Measurements from ENCODE around the gene TIMM17A. TPM values are rescaled to one million over a fixed set of nuclear protein-coding genes. Genes with fewer than 3 reads are reported as not detected.

The TIMM17A gene
- total and polyA plus RNA-seq, 2 of the 4 experiments (the other 2 are of a cell fraction) = 80.4 to 87.3 TPM

DNA sequence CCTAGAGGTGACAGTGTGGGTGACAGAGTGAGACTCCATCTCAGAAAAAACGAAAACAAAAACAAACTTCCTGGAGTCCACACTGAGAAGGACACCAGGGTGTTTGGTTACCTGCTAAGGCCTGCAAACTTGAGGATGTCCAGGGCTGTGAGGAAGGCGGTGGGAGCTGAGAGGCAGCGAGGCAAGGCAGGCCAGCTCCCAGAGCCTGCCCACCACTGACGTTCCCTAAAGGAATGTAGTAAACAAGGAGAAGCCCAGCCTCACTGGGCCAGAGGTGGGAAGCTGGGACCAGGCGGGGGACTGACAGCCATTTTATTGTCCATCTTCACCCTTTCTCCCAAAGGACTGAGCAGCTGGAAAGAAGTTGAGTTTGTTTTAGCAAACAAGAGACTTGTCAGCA, 42.5 kb upstream of the TIMM17A start (continued):
- TF ChIP-seq FOS (IDR thresholded peaks at IDR 0.05; ENCODE audit: low read depth, low read length) (no peak), RCOR1 (IDR thresholded peaks at IDR 0.05; ENCODE audit: insufficient replicate concordance, low read length) (no peak)

DNA sequence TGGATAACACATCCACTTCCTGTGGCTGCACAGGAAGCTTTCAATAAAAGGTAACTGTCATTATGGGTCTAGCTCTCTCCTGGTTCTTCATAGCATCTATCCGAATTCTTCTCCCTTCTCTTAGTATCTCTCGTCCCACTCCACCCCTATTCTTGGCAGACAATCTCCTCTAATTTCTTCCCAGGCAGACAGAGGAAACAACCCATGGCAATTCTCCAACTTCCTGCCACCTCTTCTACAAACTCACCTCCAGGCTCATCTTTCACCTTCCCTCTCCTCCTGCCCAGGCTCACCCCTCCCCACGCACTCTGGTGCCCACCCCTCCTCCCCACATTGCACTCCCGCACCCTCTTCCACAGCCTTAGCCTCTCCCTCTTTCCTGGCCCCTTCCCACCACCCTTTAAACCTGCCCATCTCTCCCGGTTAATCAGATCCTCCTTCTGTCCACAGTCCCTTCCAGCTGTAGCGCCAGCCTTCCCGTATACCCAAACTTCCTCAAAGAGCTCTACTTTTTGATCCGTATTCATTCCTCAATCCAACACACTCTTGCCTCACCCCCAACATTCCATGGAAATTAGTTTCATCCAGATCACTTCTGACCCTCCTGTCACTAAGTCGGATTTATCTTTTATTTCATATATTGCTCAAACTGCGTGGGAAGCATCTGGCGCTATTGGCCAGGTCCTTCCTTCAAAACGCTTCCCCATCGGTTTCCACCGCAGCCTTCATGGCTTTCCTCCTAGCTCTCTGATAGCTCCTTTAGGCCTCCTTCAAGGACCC, 40.7 kb upstream of the TIMM17A start:
- peak overlapping the region; percentile 86 for H2AK5ac ChIP-seq (ENCODE audit: low read depth, low read length)
- peaks cover 43% of the 10 kb centered on the region for H3K4me1 ChIP-seq (ENCODE audit: control insufficient read depth, insufficient read depth, low read length)
- peak overlapping the region; percentile 14 to 57; a peak in 3 of 4 replicates for H4K8ac ChIP-seq (ENCODE audit: low read depth in 2 of 2, low read length in 2 of 2)
- H2BK5ac ChIP-seq (ENCODE audit: low read depth, low read length, poor library complexity, severe bottlenecking) = peak overlapping the region; percentile 43
- peak overlapping the region; percentile 98 for H3K4ac ChIP-seq (ENCODE audit: low read depth, low read length)
- H3K79me1 ChIP-seq (ENCODE audit: low read depth in 1 of 2, low read length in 2 of 2) = peaks cover 48 to 81% of the 10 kb centered on the region in 2 experiments
- H4K91ac ChIP-seq (ENCODE audit: insufficient read depth, low read depth, low read length) = peak overlapping the region; percentile 68
- H4K20me1 ChIP-seq (ENCODE audit: insufficient read depth, low read length) = peaks cover 5% of the 10 kb centered on the region; the same call in 1 of the 2 replicates
- H2AK9ac ChIP-seq (replicated peaks; ENCODE audit: low read depth, low read length, poor library complexity) = peak overlapping the region; percentile 85
- H2BK15ac ChIP-seq (ENCODE audit: low read depth, low read length) = peak overlapping the region; percentile 81; the same call in 2 of the 3 replicates
- H3K4me2 ChIP-seq (ENCODE audit: low read depth, low read length) = no peak overlapping the region
- H3K27ac ChIP-seq (ENCODE audit: insufficient read depth, low read length) = peak overlapping the region; percentile 31; the same call in 1 of the 2 replicates
- peak overlapping the region; percentile 45 for H3K14ac ChIP-seq (replicated peaks; ENCODE audit: low read depth, low read length)
- H3K4me3 ChIP-seq (ENCODE audit: insufficient read depth, low read depth, low read length) = no peak overlapping the region
- peak overlapping the region; percentile 9; the same call in 1 of the 2 replicates for H3K18ac ChIP-seq (ENCODE audit: low read depth, low read length)
- no peaks in the 10 kb centered on the region for H3K9me3 ChIP-seq (ENCODE audit: control insufficient read depth, insufficient read depth, low read length)
- no peaks in the 10 kb centered on the region for H3K27me3 ChIP-seq (ENCODE audit: control insufficient read depth, insufficient read depth, low read length)
- ChIA-PET CTCF (interaction anchor here (0.7 to 1.0 kb wide), 2 partner anchors 32 to 58 kb away, joined by 3 to 6 read pairs; partner anchors contain the start of gene LMOD1), POLR2A (ENCODE audit: unreplicated experiment) (no interaction called here)
- H2BK20ac ChIP-seq (ENCODE audit: low read depth, low read length) = peak overlapping the region; percentile 72
- peak; percentile 34; the same call in 1 of the 2 replicates for TF ChIP-seq CEBPB (IDR thresholded peaks at IDR 0.05; ENCODE audit: low read depth, low read length)
- TF ChIP-seq FOS (IDR thresholded peaks at IDR 0.05; ENCODE audit: low read depth, low read length) = no peak
- dilution Hi-C loops (cut with HindIII; ENCODE audit: low sequenced_read_pairs, unreplicated experiment) (no loop called here), intact Hi-C loops (cut with micrococcal nuclease) (no loop called here), in situ Hi-C loops (cut with MboI; ENCODE audit: low sequenced_read_pairs) (no loop called here)
- BruUV-seq (replicated peaks) = no TSS peak
- H4K5ac ChIP-seq (ENCODE audit: low read depth, low read length) = peak overlapping the region; percentile 19; the same call in 1 of the 2 replicates
- WGBS, 2 experiments (ENCODE audit: extremely low coverage in 2 of 2, insufficient read length in 1 of 2) = 59% methylated on average over 7 of the region's 14 CpGs; no CpG with 5 or more reads in 1 of the 2 experiments
- peaks cover 13% of the 10 kb centered on the region for H3K36me3 ChIP-seq (ENCODE audit: control insufficient read depth, insufficient read depth, low read length)
- H2AFZ ChIP-seq (replicated peaks; ENCODE audit: low read length, poor library complexity) = no peak overlapping the region
- DNase-seq (peak; percentile 36), ATAC-seq (ENCODE audit: low read depth) (no peak)
- H3K9me1 ChIP-seq (ENCODE audit: insufficient read depth, low read length) = peaks cover 54% of the 10 kb centered on the region
- peak overlapping the region; percentile 41 for H2BK120ac ChIP-seq (ENCODE audit: low read depth, low read length)
- peak overlapping the region; percentile 45 for H3K23ac ChIP-seq (ENCODE audit: low read depth, low read length)
- no peak overlapping the region for H3K56ac ChIP-seq (ENCODE audit: extremely low read depth, insufficient read depth, low read length)
- no peak overlapping the region for H3K9ac ChIP-seq (ENCODE audit: low read depth, low read length)

Measured in IMR-90 (cell line).